K562 (cell line): ENCODE data around the gene HLA-E. TPM values are rescaled to one million over a fixed set of nuclear protein-coding genes. Genes with fewer than 3 reads are reported as not detected.

Experiments
- ARID1B ChIP-seq: fragments of 450-650 bp; IDR thresholded peaks from 2 replicates; pipeline ENCODE4 v1.6.1; 2016; ENCODE audit warnings: antibody characterized with exemption, mild to moderate bottlenecking, inconsistent platforms
- ATF1 ChIP-seq, 2 experiments: fragments of 450-650 bp in 1 of 2; IDR thresholded peaks; 2 replicates each; pipeline ENCODE4 v1.6.1; 2016; ENCODE audit warnings: missing compliant biosample characterization in 1 of 2, missing genetic modification characterization in 1 of 2
- BDP1 ChIP-seq: IDR thresholded peaks from 3 replicates; pipeline ENCODE4 v1.6.1; 2011; ENCODE audit not compliant: insufficient read length, insufficient read depth
- CHAMP1 ChIP-seq: fragments of 450-650 bp; IDR thresholded peaks from 2 replicates; pipeline ENCODE4 v1.6.1; 2016; ENCODE audit warnings: mild to moderate bottlenecking
- EP300 ChIP-seq: IDR thresholded peaks from 2 replicates; pipeline ENCODE4 v1.6.1; 2012; ENCODE audit warnings: low read length, improper control_type of control experiment
- FOSL1 ChIP-seq: fragments of 200-800 bp; sonication (Bioruptor generic); conservative IDR thresholded peaks from 2 replicates; pipeline ENCODE4 v1.6.1; 2016; ENCODE audit warnings: missing genetic modification characterization, missing compliant biosample characterization
- FUS ChIP-seq: fragments of 200-400 bp; formaldehyde crosslinking; optimal IDR thresholded peaks from 2 replicates; pipeline ENCODE3; 2017; ENCODE audit warnings: low read depth, low read length
- GATAD2A ChIP-seq: fragments of 450-650 bp; IDR thresholded peaks from 2 replicates; pipeline ENCODE4 v1.6.1; 2017
- HOMEZ ChIP-seq: fragments of 250-450 bp; sonication (Bioruptor Pico); IDR thresholded peaks from 2 replicates; pipeline ENCODE4 v1.4.0; 2020; ENCODE audit warnings: mild to moderate bottlenecking, moderate library complexity
- HSF4 ChIP-seq: fragments of 250-450 bp; sonication (Bioruptor Pico); IDR thresholded peaks from 2 replicates; pipeline ENCODE4 v2.1.2; 2022; ENCODE audit warnings: mild to moderate bottlenecking, moderate library complexity, borderline replicate concordance
- MITF ChIP-seq: IDR thresholded peaks from 2 replicates; pipeline ENCODE4 v1.6.1; 2014; ENCODE audit warnings: antibody characterized with exemption
- PRPF4 ChIP-seq: fragments of 200-400 bp; formaldehyde crosslinking; IDR thresholded peaks from one replicate; pipeline ENCODE4 v1.6.1; 2017; ENCODE audit warnings: low read length, low read depth, mild to moderate bottlenecking; ENCODE audit not compliant: insufficient read depth, poor library complexity, severe bottlenecking
- RBM39 ChIP-seq: fragments of 200-400 bp; formaldehyde crosslinking; optimal IDR thresholded peaks from 2 replicates; pipeline ENCODE3; 2018; ENCODE audit warnings: low read depth, low read length
- SFPQ ChIP-seq: fragments of 200-400 bp; formaldehyde crosslinking; IDR thresholded peaks from 2 replicates; pipeline ENCODE4 v1.6.1; 2017; ENCODE audit warnings: mild to moderate bottlenecking, low read depth, low read length, moderate library complexity
- SNAPC5 ChIP-seq: fragments of 250-450 bp; sonication (Bioruptor Pico); IDR thresholded peaks from 2 replicates; pipeline ENCODE4 v1.8.0; 2021; ENCODE audit warnings: moderate library complexity, mild to moderate bottlenecking, inconsistent platforms
- SOX6 ChIP-seq: fragments of 450-650 bp; IDR thresholded peaks from 2 replicates; pipeline ENCODE4 v1.6.1; 2014; ENCODE audit warnings: mild to moderate bottlenecking
- TCF3 ChIP-seq: sonication (generic); formaldehyde crosslinking; IDR thresholded peaks from 2 replicates; pipeline ENCODE4 v1.4.0; 2020; ENCODE audit warnings: mild to moderate bottlenecking, missing genetic modification reagents
- ZFP1 ChIP-seq: fragments of 450-650 bp; formaldehyde crosslinking; IDR thresholded peaks from 2 replicates; pipeline ENCODE4 v1.4.0; 2020; ENCODE audit warnings: mild to moderate bottlenecking, mixed read lengths
- ZNF239 ChIP-seq: fragments of 250-450 bp; sonication (Bioruptor Pico); IDR thresholded peaks from 2 replicates; pipeline ENCODE4 v1.4.0; 2020; ENCODE audit warnings: mild to moderate bottlenecking
- ZNF436 ChIP-seq: fragments of 250-450, 450-650 bp; sonication (Bioruptor Pico); formaldehyde crosslinking; IDR thresholded peaks from 2 replicates; pipeline ENCODE4 v1.7.0; 2020; ENCODE audit warnings: mild to moderate bottlenecking
- ZNF584 ChIP-seq: fragments of 200-800 bp; sonication (Bioruptor generic); IDR thresholded peaks from 2 replicates; pipeline ENCODE4 v1.6.1; 2016; ENCODE audit warnings: low read depth, mild to moderate bottlenecking, missing genetic modification characterization, missing compliant biosample characterization
- ZNF699 ChIP-seq: fragments of 250-450 bp; sonication (Bioruptor Pico); IDR thresholded peaks from 2 replicates; pipeline ENCODE4 v1.8.0; 2021; ENCODE audit warnings: mild to moderate bottlenecking, moderate library complexity; ENCODE audit not compliant: insufficient replicate concordance
- polyA plus RNA-seq, 8 experiments: library from polyadenylated mRNA; depleted of rRNA in 4 of 8; stranded (reverse) in 5 of 8; unstranded in 3 of 8; fragments of >200 nt; fragmentation: Nextera tagmentation in 2 of 8; fragmentation: Illumina TruSeq in 1 of 8; extraction: Ambion mirVana in 2 of 8; extraction: Trizol in 1 of 8; gene quantifications; 2 replicates each; pipeline versions ENCODE4 v1.2.1 to v1.2.3, GENCODE V29; 2011 to 2014; ENCODE audit warnings: inconsistent platforms in 1 of 8, missing spikeins in 1 of 8
- total RNA-seq, 7 experiments: library from RNA; depleted of rRNA in 6 of 7; stranded (reverse); fragments of >200 nt in 6 of 7; fragmentation: Illumina TruSeq in 2 of 7; extraction: Trizol in 2 of 7; gene quantifications; 2 replicates each; pipeline versions ENCODE4 v1.2.1 to v1.2.3, GENCODE V29; 2011 to 2021; ENCODE audit warnings: low replicate concordance in 1 of 7

The HLA-E gene
- total and polyA plus RNA-seq, 9 of the 15 experiments (the other 6 are each of a cell fraction or from before 2014, with no cell fraction given): 3.2 to 39.9 (median 26.8) TPM

- TF ChIP-seq MITF (0 out of 2 replicates have a peak, but pooled peaks have one; percentile 27), ZNF584 (CRISPR knock-in tag) (0 out of 2 replicates have a peak, but pooled peaks have one; percentile 28), EP300 (peak; percentile 53), PRPF4 (no peak), SOX6 (peak; percentile 94), HOMEZ (CRISPR knock-in tag) (no peak), ATF1 (CRISPR knock-in tag; IDR thresholded peaks at IDR 0.05) (no peak), ATF1 (tag; IDR thresholded peaks at IDR 0.05) (peak; percentile 17; the same call in 1 of the 2 replicates), ZNF436 (CRISPR knock-in tag) (no peak), ZFP1 (CRISPR knock-in tag) (no peak), SFPQ (no peak), GATAD2A (no peak), FUS (no peak), BDP1 (no peak), HSF4 (CRISPR knock-in tag) (no peak), ARID1B (peak; percentile 48; the same call in 1 of the 2 replicates), FOSL1 (tag) (peak; percentile 43), TCF3 (peak; percentile 55), RBM39 (no peak), SNAPC5 (CRISPR knock-in tag) (no peak), CHAMP1 (no peak), ZNF699 (CRISPR knock-in tag) (no peak), ZNF239 (CRISPR knock-in tag) (0 out of 2 replicates have a peak, but pooled peaks have one; percentile 49)
These were observed 40.7 kb downstream of the HLA-E start (continued) for GRCh38 chr6:30530014-30530413.
